Measurements from ENCODE around the gene CIBAR2. TPM values are rescaled to one million over a fixed set of nuclear protein-coding genes. Genes with fewer than 3 reads are reported as not detected.
A peak's percentile ranks its signal among the peaks of the same experiment; 100 is the strongest.

Gene CIBAR2
- total RNA-seq (1 to 10 TPM in 2 of 7 donors, under 1 TPM in 2, not detected in 3; 0.33 to 2.4 (median 0.91) TPM), polyA plus RNA-seq (under 1 TPM; 0.13 to 0.77 (median 0.30) TPM)
- long read RNA-seq, donor 1, result 0 reads
- long read RNA-seq, donor 2, result 0 reads

- intact Hi-C loops (cut with DNase I; ENCODE audit: low total_unique reads), result no loop called here
- no peaks in the 10 kb centered on the region for H3K27me3 ChIP-seq (replicated peaks in 1 of 7)
- TF ChIP-seq CTCF (IDR thresholded peaks at IDR 0.05 in 8 of 11, conservative IDR thresholded peaks at IDR 0.05 in 3 of 11), result no peak
- no peak for TF ChIP-seq POLR2A (IDR thresholded peaks at IDR 0.05)
- TF ChIP-seq POLR2AphosphoS5 (IDR thresholded peaks at IDR 0.05), result no peak
- DNase-seq, result no peak
- 74 to 91% (median 85%) methylated on average over 12 to 15 of the region's 15 CpGs for WGBS, 5 donors
- H3K27ac ChIP-seq, result no peak within 1 kb of the TSS
- H3K4me3 ChIP-seq, result no peak within 1 kb of the TSS
- peaks cover 0 to 12% (median 8%) of the 10 kb centered on the region in 6 donors for H3K4me1 ChIP-seq
- no peaks in the 10 kb centered on the region for H3K9me3 ChIP-seq
- no peaks in the 10 kb centered on the region for H3K36me3 ChIP-seq
These were observed at the start of gene CIBAR2 for GRCh38 chr16:85112364-85112763. Gene CIBAR2 (minus strand): TSS chr16:85112472. CDS start chr16:85112352, 120 bp downstream.

DNA sequence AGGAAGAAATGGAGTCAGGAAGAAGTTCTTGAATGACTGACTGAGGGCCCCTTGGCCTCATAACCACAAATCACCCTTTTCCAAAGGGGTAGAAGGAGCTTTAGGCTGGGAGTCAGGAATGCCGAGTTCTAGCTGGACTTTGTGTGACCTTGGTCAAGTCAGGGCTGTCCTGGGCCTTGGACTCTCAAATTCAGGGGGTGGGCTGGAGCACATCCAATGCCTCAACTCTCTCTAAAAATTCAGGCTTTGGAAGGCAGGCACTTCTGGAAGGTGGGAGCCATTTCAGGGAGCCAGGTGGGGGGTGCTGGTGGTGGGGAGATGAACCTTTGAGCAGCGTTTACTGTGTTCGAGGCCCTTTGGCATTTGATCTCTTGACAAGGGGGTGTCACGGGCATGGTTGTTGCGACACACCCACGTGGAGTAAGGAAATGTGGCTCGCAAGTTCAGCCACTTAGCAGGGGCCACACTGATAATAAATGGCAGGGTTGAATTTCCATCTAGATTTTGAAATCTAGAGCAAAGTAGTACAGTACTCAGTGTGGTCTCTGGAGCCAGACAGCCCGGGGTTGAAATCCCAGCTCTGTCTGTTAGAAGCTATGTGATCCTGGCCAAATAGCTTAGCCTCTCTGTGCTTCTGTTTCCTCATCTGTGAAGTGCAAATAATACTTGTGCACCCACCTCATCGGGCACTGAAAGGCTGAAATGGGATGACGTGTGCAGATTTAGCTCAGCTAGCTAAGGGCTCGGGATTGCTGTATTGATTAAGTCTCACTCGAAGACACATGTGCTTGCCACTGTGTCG, 47.1 kb upstream of the CIBAR2 start:
- TF ChIP-seq POLR2AphosphoS5 (IDR thresholded peaks at IDR 0.05) (no peak), POLR2A (IDR thresholded peaks at IDR 0.05) (no peak), CTCF (IDR thresholded peaks at IDR 0.05 in 8 of 11, conservative IDR thresholded peaks at IDR 0.05 in 3 of 11) (no peak)
- peaks cover 9 to 51% (median 22%) of the 10 kb centered on the region in 6 donors for H3K4me1 ChIP-seq
- no peaks in the 10 kb centered on the region for H3K27me3 ChIP-seq (replicated peaks in 1 of 7)
- intact Hi-C loops (cut with DNase I; ENCODE audit: low total_unique reads), result no loop called here
- no peak for DNase-seq
- peak overlapping the region in 6 of 8 donors; percentile 6 to 79 (median 70) for H3K27ac ChIP-seq
- H3K9me3 ChIP-seq, result no peaks in the 10 kb centered on the region
- no peaks in the 10 kb centered on the region for H3K36me3 ChIP-seq
- no peak overlapping the region for H3K4me3 ChIP-seq
- 60 to 83% (median 70%) methylated on average over 13 of the region's 13 CpGs for WGBS, 5 donors

DNA sequence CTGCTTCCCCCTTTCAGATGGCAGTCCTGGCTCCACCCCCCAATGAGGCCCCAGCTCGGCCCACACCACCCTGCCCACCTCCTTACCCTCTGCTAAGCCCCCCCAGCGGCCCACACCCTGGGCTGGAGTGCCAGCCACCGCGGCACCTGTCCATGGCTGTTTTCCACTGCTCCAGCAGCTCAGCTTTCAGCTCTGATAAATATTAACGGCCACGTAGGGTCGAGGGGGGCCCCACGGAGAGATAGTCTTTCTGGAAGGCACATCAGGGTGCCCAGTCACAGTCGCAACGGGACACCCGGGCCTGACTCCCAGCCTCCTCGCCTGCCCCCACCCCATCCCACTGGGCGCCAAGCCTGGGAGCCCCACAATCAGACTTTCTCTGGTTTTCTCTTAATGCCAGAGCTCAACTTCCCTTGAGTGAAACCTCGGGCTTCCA, 46.5 kb upstream of the CIBAR2 start:
- TF ChIP-seq POLR2AphosphoS5 (IDR thresholded peaks at IDR 0.05) (no peak), CTCF (IDR thresholded peaks at IDR 0.05 in 8 of 11, conservative IDR thresholded peaks at IDR 0.05 in 3 of 11) (no peak), POLR2A (IDR thresholded peaks at IDR 0.05) (no peak)
- WGBS, 5 donors, result 46 to 58% (median 49%) methylated on average over 13 to 14 of the region's 14 CpGs
- Histone ChIP-seq H3K4me3 (peak overlapping the region in 1 of 8 donors; percentile 57), H3K27me3 (replicated peaks in 1 of 7) (no peaks in the 10 kb centered on the region), H3K36me3 (no peaks in the 10 kb centered on the region), H3K9me3 (no peaks in the 10 kb centered on the region), H3K27ac (peak overlapping the region in 6 of 8 donors; percentile 6 to 79 (median 70)), H3K4me1 (peaks cover 9 to 52% (median 23%) of the 10 kb centered on the region in 6 donors)
- intact Hi-C loops (cut with DNase I; ENCODE audit: low total_unique reads), result no loop called here
- no peak for DNase-seq
